ENCODE results near the gene ATF7IP2. TPM values are rescaled to one million over a fixed set of nuclear protein-coding genes. Genes with fewer than 3 reads are reported as not detected.

Gene ATF7IP2
- total and polyA plus RNA-seq, 10 of the 15 experiments (the other 5 are each of a cell fraction or from before 2014, with no cell fraction given) = 24.6 to 82.1 (median 51.9) TPM

- TF ChIP-seq IKZF2 (IDR thresholded peaks at IDR 0.05) = no peak
- TF ChIP-seq ETV6 (conservative IDR thresholded peaks at IDR 0.05 in 1 of 2, IDR thresholded peaks at IDR 0.05 in 1 of 2; ENCODE audit: borderline replicate concordance in 1 of 2, low read depth in 1 of 2) = no peak
- no peak for TF ChIP-seq RELA (IDR thresholded peaks at IDR 0.05; ENCODE audit: borderline replicate concordance, partially characterized antibody)
Measured at GRCh38 chr16:10525214-10525825, 139.5 kb downstream of the ATF7IP2 start (continued).

- H3K36me3 ChIP-seq (ENCODE audit: control insufficient read depth in 2 of 2, insufficient read depth in 2 of 2, low read length in 1 of 2) = no peaks in the 10 kb centered on the region
- 77% methylated on average over 7 of the region's 7 CpGs for WGBS (ENCODE audit: insufficient coverage, insufficient replicate concordance, low lambda C conversion rate, missing lambda C conversion rate)
- ChIA-PET CTCF (interaction anchor here (0.6 kb wide), 1 partner anchor 83 kb away, joined by 3 read pairs; no protein-coding TSS in a partner anchor), SMC1A (ENCODE audit: uncharacterized antibody, unreplicated experiment) (no interaction called here), POLR2A (interaction anchor here (0.8 kb wide), 1 partner anchor 48 kb away, joined by 3 read pairs; no protein-coding TSS in a partner anchor), RAD21 (ENCODE audit: unreplicated experiment) (interaction anchor here (0.9 kb wide), 1 partner anchor 205 kb away, joined by 3 read pairs; no protein-coding TSS in a partner anchor)
- H3K27me3 ChIP-seq (replicated peaks in 1 of 2; ENCODE audit: control insufficient read depth in 2 of 2, insufficient read depth in 2 of 2, low read length in 1 of 2) = no peaks in the 10 kb centered on the region; a peak in 1 of 4 replicates
- H3K9me3 ChIP-seq (replicated peaks; ENCODE audit: control insufficient read depth, insufficient read depth, low read length) = no peaks in the 10 kb centered on the region
- H3K79me2 ChIP-seq (ENCODE audit: control insufficient read depth, insufficient read depth, low read length) = no peaks in the 10 kb centered on the region
- H3K4me1 ChIP-seq (ENCODE audit: control insufficient read depth, insufficient read depth, low read length) = no peaks in the 10 kb centered on the region
- H4K20me1 ChIP-seq (ENCODE audit: control insufficient read depth, insufficient read depth) = no peaks in the 10 kb centered on the region
- intact Hi-C loops (cut with micrococcal nuclease; ENCODE audit: unreplicated experiment) (no loop called here), in situ Hi-C loops (cut with MboI) (no loop called here)
- BruUV-seq (replicated peaks) = no TSS peak
- H3K27ac ChIP-seq (ENCODE audit: control insufficient read depth, insufficient read depth) = no peak overlapping the region
- DNase-seq (ENCODE audit: low read depth, low spot score) (no peak), ATAC-seq (no peak), FAIRE-seq (no peak)
- no peak overlapping the region for H3K9ac ChIP-seq (ENCODE audit: control insufficient read depth, insufficient read depth, low read length)
- H3K4me2 ChIP-seq (ENCODE audit: control insufficient read depth, insufficient read depth) = no peak overlapping the region
- TF ChIP-seq HDGF (IDR thresholded peaks at IDR 0.05) (no peak), BRCA1 (IDR thresholded peaks at IDR 0.05; ENCODE audit: low read depth, low read length) (no peak), RB1 (IDR thresholded peaks at IDR 0.05; ENCODE audit: borderline replicate concordance) (no peak), NR2F1 (conservative IDR thresholded peaks at IDR 0.05) (no peak), IKZF2 (IDR thresholded peaks at IDR 0.05) (no peak), ZNF622 (IDR thresholded peaks at IDR 0.05) (no peak), MYB (IDR thresholded peaks at IDR 0.05; ENCODE audit: borderline replicate concordance, low read depth, low read length) (no peak), SRF (IDR thresholded peaks at IDR 0.05; ENCODE audit: low read depth in 2 of 2, low read length in 2 of 2) (no peak), TCF3 (IDR thresholded peaks at IDR 0.05; ENCODE audit: borderline replicate concordance, insufficient read depth, low read depth, low read length) (no peak), SMARCA5 (IDR thresholded peaks at IDR 0.05) (no peak)
- H2AFZ ChIP-seq (ENCODE audit: control insufficient read depth, low read depth, low read length) = no peak overlapping the region
- H3K4me3 ChIP-seq = no peak overlapping the region
Measured at GRCh38 chr16:10526962-10527361, 141.1 kb downstream of the ATF7IP2 start.

Measured in GM12878 (cell line).